NT2/D1 (cell line): ENCODE data around the gene LOX.

ENCODE experiments used
- SUZ12 ChIP-seq: IDR thresholded peaks from 2 replicates; pipeline ENCODE4 v1.6.1; 2011; ENCODE audit not compliant: insufficient read length, insufficient read depth; ENCODE audit errors: extremely low read depth
- YY1 ChIP-seq: IDR thresholded peaks from 2 replicates; pipeline ENCODE4 v1.6.1; 2011; ENCODE audit not compliant: insufficient read length, insufficient read depth
- ZNF274 ChIP-seq: IDR thresholded peaks from 2 replicates; pipeline ENCODE4 v1.6.1; 2011; ENCODE audit warnings: mild to moderate bottlenecking, low read depth, low read length

GRCh38 chr5:122112733-122113558 lies 34.9 kb upstream of the LOX start:
- no peak for TF ChIP-seq SUZ12
- no peak for TF ChIP-seq YY1
- TF ChIP-seq ZNF274: no peak
